Peyer's patch (tissue), 4 donors: ENCODE results near the gene MAGI2.

Experiments
- CTCF ChIP-seq, 6 experiments: fragments of 450-650 bp in 4 of 6; fragments of 200-600 bp in 2 of 6; sonication (generic) in 1 of 6; IDR thresholded peaks; one replicate each; pipeline ENCODE4 v1.5.1; 2017 to 2019; ENCODE audit warnings: antibody characterized with exemption in 6 of 6, mild to moderate bottlenecking in 3 of 6, moderate library complexity in 1 of 6
- POLR2A ChIP-seq, 2 donors: fragments of 450-650 bp; IDR thresholded peaks; one replicate each; pipeline ENCODE4 v1.5.1; 2017; ENCODE audit warnings: antibody characterized with exemption in 2 of 2, mild to moderate bottlenecking in 2 of 2, moderate library complexity in 2 of 2

GRCh38 chr7:79421751-79422150, 31.7 kb downstream of the MAGI2 start:
- TF ChIP-seq POLR2A (IDR thresholded peaks at IDR 0.05) (no peak), CTCF (IDR thresholded peaks at IDR 0.05) (no peak)
